Measurements from ENCODE around the gene CA5A. TPM values are rescaled to one million over a fixed set of nuclear protein-coding genes. Genes with fewer than 3 reads are reported as not detected.

The CA5A gene
- total and polyA plus RNA-seq, 2 experiments from 2014 or later, result not detected

DNA sequence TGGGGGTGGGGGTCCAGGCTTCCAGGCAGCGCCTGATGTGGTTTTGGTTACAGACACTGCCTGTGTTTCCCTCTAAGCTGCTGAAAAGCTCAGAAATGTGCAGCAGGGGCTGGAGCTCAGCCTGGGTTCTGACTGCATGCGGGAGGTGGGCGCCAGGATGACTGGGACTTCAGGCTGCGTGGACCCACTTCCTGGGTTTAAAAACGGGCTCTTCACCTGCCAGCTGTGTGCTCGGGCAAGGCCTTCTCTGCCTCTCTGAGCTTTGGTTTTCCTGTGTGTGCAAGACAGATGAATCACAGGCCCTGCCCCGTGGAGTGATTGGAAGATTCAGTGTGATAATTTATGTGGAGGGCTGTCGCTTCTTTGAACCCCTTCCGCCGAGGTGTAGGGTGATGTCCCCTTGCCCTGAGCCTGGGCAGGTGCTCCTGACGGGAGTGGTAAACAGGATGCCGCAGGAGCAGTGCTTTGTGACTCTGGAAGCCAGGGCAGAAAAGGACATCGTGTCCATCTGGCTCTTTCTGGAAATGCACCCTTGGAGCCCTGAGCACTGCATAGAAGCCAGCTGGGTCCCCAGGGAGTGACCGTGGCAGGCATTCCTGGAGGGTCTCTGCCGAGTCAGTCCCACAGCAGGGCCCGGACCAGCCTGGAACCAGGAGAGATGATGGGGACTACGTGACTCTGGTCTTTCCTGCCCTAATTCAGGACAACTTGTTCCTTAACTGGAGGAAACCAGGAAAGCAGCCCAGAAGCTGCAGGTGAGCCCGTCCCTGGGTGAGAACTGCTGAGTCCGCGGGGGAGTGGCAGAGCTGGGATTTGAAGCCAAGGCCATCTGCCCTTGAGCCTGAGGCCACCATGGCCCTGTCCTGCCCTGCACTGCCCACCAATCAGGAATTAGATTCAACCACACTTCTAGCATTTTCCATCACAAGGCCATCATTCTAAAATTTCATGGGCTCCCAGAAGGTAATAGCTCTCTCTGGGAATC lies 38.5 kb downstream of the CA5A start:
- peaks cover 8% of the 10 kb centered on the region for H3K27me3 Mint-ChIP-seq (ENCODE audit: insufficient read depth, low read depth, poor library complexity)
- Histone ChIP-seq H3K27ac (ENCODE audit: low read depth) (no peak overlapping the region), H3K27me3 (ENCODE audit: insufficient read depth) (no peaks in the 10 kb centered on the region), H3K4me3 (no peak overlapping the region), H4K20me1 (replicated peaks; ENCODE audit: insufficient read depth) (no peaks in the 10 kb centered on the region), H3K36me3 (ENCODE audit: insufficient read depth) (no peaks in the 10 kb centered on the region), H3K9me2 (ENCODE audit: insufficient read depth) (no peaks in the 10 kb centered on the region), H3K4me2 (no peak overlapping the region), H3K79me2 (replicated peaks; ENCODE audit: insufficient read depth) (no peaks in the 10 kb centered on the region), H3F3A (replicated peaks; ENCODE audit: low read depth) (no peaks in the 10 kb centered on the region), H3K4me1 (ENCODE audit: insufficient read depth) (no peaks in the 10 kb centered on the region), H2AFZ (no peak overlapping the region)
- TF ChIP-seq, protein P1, sequence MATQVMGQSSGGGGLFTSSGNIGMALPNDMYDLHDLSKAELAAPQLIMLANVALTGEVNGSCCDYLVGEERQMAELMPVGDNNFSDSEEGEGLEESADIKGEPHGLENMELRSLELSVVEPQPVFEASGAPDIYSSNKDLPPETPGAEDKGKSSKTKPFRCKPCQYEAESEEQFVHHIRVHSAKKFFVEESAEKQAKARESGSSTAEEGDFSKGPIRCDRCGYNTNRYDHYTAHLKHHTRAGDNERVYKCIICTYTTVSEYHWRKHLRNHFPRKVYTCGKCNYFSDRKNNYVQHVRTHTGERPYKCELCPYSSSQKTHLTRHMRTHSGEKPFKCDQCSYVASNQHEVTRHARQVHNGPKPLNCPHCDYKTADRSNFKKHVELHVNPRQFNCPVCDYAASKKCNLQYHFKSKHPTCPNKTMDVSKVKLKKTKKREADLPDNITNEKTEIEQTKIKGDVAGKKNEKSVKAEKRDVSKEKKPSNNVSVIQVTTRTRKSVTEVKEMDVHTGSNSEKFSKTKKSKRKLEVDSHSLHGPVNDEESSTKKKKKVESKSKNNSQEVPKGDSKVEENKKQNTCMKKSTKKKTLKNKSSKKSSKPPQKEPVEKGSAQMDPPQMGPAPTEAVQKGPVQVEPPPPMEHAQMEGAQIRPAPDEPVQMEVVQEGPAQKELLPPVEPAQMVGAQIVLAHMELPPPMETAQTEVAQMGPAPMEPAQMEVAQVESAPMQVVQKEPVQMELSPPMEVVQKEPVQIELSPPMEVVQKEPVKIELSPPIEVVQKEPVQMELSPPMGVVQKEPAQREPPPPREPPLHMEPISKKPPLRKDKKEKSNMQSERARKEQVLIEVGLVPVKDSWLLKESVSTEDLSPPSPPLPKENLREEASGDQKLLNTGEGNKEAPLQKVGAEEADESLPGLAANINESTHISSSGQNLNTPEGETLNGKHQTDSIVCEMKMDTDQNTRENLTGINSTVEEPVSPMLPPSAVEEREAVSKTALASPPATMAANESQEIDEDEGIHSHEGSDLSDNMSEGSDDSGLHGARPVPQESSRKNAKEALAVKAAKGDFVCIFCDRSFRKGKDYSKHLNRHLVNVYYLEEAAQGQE (IDR thresholded peaks at IDR 0.05; ENCODE audit: unreplicated experiment), result no peak
- TF ChIP-seq ZNF114 (CRISPR knock-in tag; IDR thresholded peaks at IDR 0.05), result no peak
- TF ChIP-seq JUNB (IDR thresholded peaks at IDR 0.05; ENCODE audit: unreplicated experiment), result no peak
- no peak for TF ChIP-seq EZH2phosphoT487 (IDR thresholded peaks at IDR 0.05; ENCODE audit: unreplicated experiment)
- no peak for TF ChIP-seq CTCF (conservative IDR thresholded peaks at IDR 0.05; ENCODE audit: low read depth in 2 of 2)
- no peak for TF ChIP-seq POLR2AphosphoS5 (IDR thresholded peaks at IDR 0.05; ENCODE audit: low read depth)
- TF ChIP-seq ZNF462 (CRISPR knock-in tag; IDR thresholded peaks at IDR 0.05), result no peak
- no peak for TF ChIP-seq EZH2 (IDR thresholded peaks at IDR 0.05; ENCODE audit: low read depth, unreplicated experiment)
- no peak for TF ChIP-seq STAT1 (IDR thresholded peaks at IDR 0.05; ENCODE audit: unreplicated experiment)
- TF ChIP-seq, protein P2, sequence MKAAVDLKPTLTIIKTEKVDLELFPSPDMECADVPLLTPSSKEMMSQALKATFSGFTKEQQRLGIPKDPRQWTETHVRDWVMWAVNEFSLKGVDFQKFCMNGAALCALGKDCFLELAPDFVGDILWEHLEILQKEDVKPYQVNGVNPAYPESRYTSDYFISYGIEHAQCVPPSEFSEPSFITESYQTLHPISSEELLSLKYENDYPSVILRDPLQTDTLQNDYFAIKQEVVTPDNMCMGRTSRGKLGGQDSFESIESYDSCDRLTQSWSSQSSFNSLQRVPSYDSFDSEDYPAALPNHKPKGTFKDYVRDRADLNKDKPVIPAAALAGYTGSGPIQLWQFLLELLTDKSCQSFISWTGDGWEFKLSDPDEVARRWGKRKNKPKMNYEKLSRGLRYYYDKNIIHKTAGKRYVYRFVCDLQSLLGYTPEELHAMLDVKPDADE (IDR thresholded peaks at IDR 0.05), result no peak
- TF ChIP-seq NANOG (IDR thresholded peaks at IDR 0.05; ENCODE audit: borderline replicate concordance), result no peak
- no peak for TF ChIP-seq CREB1 (CRISPR knock-in tag; IDR thresholded peaks at IDR 0.05; ENCODE audit: low read depth)
- no peak for TF ChIP-seq ZNF331 (CRISPR knock-in tag; IDR thresholded peaks at IDR 0.05; ENCODE audit: low read depth)
- DNase-seq (ENCODE audit: low spot score) (no peak), ATAC-seq (no peak; the same call in 2 of the 3 replicates)
- no peaks in the 10 kb centered on the region for H3K36me3 Mint-ChIP-seq (ENCODE audit: low read depth)
- H3K4me3 Mint-ChIP-seq, result no peak overlapping the region
- no peaks in the 10 kb centered on the region for H3K9me3 Mint-ChIP-seq
- H3K27ac Mint-ChIP-seq, result no peak overlapping the region
- peaks cover 2% of the 10 kb centered on the region; the same call in 1 of the 3 replicates for H3K4me1 Mint-ChIP-seq

Data from GM23338 (cell line).